ENCODE results near the gene RIC8A.

The RIC8A gene

GRCh38 chr11:204587-205109, 2.9 kb upstream of the RIC8A start:
- DNase-seq (ENCODE audit: low read depth) = no peak

DNA sequence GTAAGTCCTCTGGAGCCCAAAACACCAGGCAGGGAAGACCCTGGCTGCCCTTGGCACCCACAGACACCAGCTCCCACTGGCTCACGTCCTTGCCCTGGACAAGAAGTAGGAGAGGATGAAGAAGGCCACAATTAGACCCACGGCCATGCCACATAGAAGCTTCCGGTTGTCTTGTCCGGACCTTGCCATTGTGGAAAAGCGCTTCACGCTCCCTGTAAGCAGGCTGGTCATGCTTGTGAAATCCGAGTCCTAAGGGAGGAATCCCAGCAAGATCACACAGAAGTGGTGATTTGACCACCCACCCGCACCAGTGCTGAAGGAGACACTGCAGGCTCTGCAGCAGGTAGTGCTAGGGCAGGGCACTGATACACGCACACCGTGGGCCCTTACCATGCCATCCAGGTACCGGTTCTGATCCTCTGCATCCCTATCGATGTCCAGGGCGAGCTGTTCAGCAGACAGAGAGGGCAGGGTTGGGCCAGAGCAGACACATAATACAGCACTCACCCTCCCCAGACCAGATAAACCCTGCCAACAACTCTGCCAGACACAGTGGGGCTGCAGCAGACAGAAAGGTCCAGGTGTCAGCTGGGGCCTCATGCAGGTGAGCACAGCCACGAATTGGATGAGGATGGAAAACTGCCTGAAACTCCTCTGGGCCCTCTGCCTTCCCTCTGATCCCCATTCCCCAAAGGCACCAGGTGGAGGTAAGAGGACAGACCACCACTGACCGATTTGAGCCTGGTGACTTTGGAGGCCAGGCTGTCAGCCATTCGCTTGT, 2.1 kb upstream of the RIC8A start:
- no peak for DNase-seq (ENCODE audit: low read depth)

DNA sequence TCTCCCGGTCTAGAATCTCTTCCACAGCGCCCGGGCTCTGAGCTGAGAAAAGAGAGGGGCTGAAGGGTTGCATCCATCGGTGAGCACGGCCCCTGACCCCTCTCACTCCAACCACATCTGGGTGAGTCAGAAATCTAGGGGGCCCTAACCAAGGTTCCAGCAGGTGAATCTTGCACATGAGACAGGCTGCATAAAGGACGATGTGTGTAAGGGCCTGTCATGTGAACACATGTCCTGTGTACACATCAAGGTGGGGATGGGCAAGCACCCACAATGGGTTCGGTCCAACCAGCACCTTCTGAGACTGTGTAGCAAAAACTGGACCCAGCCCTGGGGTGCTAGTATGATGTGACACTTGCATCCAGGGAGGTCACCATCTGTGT, 1.5 kb upstream of the RIC8A start:
- no peak for DNase-seq (ENCODE audit: low read depth)

DNA sequence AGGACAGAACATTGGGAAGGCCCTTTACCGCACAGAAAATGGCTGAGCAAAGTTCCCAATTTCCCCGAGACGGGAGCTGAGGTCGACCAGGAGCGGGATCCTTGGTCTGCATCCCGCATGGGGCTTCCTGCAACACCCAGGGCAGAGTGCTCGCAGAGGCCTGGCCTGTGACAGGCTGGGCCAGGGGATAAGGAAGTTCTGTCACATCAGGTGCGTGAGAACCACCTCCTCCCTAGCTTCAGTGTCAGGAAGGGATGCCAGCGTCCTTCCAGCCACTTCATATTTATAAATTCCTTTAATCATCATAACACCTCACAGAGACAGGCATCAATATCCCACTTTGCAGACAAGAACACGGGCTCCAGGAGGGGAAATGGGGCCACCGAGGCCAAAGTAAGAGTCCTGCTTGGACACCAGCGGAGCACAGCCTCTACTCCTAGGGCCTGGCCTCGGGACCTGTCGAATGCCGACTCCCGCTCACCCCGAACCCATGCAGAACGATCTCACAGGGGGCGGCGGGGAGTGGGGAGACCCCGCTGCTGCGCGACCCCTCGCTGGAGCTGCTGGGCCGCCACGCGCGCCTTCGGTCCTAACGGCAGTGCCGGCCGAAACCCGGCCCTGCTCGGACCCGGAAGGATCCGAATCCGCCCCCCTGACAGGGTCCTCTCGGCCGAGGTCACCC, 841 bp upstream of the RIC8A start:
- DNase-seq (ENCODE audit: low read depth) = no peak

GRCh38 chr11:207863-208180, 314 bp downstream of the RIC8A start:
- no peak for DNase-seq (ENCODE audit: low read depth)

DNA sequence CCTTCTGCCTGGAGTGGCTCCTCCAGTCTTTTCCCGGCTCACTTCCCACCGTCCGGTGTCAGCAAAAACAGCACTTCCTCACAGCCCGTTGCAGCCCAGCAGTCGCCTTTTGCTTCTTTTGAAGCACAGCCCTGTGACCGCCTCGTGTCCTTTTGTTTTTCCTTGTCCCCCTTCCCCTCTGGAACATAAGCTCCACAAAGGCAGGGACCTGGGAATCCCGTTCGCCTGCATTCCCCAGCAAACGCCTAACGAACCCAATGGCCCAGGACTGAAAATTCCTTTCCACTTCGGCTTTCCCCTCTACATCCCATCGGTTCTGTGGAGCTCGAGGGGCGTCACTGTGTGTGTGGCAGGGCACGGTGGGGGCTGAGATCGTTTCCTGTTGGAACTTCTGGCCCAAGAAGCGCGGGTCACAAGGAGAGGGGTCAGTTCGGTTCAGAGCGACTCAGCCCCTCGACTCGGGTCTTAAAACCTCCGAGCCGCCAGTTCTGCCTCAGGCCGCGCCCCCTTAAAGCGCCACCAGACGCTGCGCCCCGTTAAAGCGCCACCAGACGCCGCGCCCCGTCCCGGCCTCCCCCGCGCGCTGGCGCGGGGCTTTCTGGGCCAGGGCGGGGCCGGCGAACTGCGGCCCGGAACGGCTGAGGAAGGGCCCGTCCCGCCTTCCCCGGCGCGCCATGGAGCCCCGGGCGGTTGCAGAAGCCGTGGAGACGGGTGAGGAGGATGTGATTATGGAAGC, 841 bp downstream of the RIC8A start:
- DNase-seq (ENCODE audit: low read depth) = peak; percentile 74

DNA sequence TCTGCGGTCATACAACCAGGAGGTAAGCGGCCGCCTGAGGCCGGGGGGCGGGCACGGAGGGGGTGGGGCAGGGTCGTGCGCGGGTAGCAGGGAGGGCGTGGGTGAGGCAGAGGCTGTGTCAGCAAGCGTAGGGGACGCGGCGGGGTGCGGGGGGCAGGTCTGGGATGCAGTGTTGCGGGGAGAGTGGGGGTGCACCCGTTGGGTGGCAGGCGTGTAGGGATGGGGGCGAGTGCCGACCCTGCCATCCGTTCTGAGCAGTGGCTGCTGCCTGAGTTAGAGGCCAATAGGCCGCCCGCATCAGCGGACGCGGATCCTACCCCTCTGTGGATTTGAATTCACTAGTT, 1.4 kb downstream of the RIC8A start:
- no peak for DNase-seq (ENCODE audit: low read depth)

- DNase-seq (ENCODE audit: low read depth) = no peak
Observed at GRCh38 chr11:209275-210121, 2.0 kb downstream of the RIC8A start.

GRCh38 chr11:210122-210802, 2.8 kb downstream of the RIC8A start:
- DNase-seq (ENCODE audit: low read depth) = no peak

GRCh38 chr11:210803-211180, 3.3 kb downstream of the RIC8A start:
- DNase-seq (ENCODE audit: low read depth) = no peak

DNA sequence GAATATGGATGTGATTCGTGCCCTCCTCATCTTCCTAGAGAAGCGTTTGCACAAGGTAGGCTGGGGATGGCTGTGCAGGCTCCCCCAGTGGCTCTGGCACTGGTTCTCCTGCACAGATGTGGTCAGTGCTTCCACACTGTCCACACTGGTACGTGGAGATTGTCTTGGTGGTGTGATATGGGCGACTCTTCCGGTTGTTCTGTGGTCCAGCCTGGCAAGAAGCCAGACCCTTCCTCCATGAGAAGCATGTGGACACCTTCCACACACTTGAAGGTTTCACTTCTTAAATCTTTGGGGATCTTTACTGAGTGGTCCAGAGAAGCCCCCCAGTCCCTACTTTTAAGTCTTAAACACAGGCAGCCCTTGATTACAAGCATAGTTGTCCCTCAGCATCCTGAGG, 3.8 kb downstream of the RIC8A start:
- DNase-seq (ENCODE audit: low read depth) = no peak

GRCh38 chr11:211741-212140, 4.2 kb downstream of the RIC8A start:
- no peak for DNase-seq (ENCODE audit: low read depth)

DNA sequence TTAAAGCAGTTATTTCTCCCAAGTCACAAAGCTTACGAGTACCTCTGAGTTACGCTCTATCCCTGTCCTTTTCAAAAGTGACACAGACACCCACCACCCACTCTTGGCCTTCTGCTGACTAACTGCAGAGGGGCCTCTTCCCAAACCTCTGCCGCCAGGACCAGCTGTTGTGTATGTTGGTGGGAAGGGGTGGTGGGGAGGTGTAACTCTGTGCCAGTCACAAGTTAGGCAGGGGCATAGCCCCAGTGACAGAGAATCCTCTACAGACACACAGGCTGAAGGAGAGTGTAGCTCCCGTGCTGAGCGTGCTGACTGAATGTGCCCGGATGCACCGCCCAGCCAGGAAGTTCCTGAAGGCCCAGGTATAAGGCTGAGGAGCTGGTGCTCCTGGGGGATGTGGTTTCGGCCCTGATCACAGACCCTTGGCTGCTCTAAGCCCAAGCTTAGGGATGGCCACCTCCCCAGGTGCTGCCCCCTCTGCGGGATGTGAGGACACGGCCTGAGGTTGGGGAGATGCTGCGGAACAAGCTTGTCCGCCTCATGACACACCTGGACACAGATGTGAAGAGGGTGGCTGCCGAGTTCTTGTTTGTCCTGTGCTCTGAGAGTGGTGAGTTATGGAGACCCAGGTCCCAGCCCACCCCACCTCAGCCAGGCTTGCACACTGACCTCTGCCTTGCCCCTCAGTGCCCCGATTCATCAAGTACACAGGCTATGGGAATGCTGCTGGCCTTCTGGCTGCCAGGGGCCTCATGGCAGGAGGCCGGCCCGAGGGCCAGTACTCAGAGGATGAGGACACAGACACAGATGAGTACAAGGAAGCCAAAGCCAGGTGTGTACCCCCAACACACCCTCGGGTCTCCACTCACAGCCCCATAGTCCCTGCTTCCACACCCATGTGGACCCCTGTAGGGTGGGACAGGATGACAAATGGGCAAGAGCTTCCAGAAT, 4.9 kb downstream of the RIC8A start:
- DNase-seq (ENCODE audit: low read depth) = no peak

DNA sequence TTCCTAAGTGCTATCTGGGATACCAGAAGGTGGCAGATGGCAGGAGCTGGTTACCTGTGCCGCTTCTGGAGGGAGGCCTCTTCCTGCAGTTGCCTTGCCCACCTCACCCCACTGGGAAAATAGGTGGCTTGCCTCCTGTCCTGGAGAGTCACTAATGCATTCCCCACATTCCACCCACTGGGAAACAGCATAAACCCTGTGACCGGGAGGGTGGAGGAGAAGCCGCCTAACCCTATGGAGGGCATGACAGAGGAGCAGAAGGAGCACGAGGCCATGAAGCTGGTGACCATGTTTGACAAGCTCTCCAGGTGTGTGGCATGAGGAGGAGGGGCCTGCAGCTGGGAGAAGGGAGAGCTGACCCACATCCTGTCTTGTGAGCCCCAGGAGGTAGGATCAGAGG, 5.6 kb downstream of the RIC8A start:
- no peak for DNase-seq (ENCODE audit: low read depth)

DNA sequence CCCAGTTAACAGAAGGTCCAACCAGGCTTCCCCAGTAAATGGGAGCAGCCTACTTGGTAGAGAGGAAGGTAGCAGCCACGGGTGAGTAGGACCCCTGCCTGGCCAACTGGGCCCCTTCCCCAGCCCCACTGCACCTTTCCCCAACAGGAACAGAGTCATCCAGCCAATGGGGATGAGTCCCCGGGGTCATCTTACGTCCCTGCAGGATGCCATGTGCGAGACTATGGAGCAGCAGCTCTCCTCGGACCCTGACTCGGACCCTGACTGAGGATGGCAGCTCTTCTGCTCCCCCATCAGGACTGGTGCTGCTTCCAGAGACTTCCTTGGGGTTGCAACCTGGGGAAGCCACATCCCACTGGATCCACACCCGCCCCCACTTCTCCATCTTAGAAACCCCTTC, 6.6 kb downstream of the RIC8A start:
- DNase-seq (ENCODE audit: low read depth) = no peak

- no peak for DNase-seq (ENCODE audit: low read depth)
Observed at GRCh38 chr11:215581-216037, 8.1 kb downstream of the RIC8A start.

DNA sequence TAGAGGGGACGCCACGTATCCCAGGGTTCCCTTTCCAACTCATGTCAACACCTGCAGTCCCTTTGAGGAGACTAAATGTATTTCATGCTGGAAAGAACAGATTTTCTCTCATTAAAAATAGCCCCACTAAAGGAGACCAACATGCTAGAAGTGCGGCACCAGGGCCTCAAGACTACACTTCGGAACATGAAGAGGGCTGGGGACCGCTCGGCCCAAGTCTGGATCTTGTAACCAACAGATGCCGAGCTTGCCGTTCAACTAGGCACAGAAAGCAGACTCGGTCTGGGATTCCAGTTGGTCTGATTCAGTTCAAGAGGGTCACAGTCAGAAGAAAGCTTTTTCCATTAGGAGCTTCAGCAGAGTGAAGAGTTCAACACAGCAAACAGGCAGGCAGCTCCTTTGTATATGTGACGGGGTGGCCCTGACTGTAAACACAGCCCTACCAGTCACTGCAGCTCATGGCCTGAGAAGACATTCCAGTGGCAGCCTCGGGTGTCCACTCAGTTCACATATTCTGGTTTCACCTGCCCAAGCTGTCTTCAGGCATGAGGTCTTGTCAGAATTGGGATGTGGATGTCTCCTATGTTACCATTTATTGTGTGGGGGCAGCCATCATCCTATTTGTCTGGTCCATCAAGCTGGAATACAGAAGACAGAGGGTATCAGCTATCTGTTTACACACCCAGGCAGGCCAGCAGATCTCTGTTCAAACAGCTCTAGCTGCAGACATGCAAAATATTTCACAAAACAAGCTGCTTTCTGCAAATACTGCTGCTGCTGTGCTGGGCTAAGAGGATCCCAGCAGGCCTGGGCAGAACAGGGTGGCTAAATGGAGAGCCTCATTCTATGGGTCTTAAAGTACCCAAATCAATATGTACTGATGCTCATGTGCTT, 8.8 kb downstream of the RIC8A start:
- DNase-seq (ENCODE audit: low read depth) = no peak

DNA sequence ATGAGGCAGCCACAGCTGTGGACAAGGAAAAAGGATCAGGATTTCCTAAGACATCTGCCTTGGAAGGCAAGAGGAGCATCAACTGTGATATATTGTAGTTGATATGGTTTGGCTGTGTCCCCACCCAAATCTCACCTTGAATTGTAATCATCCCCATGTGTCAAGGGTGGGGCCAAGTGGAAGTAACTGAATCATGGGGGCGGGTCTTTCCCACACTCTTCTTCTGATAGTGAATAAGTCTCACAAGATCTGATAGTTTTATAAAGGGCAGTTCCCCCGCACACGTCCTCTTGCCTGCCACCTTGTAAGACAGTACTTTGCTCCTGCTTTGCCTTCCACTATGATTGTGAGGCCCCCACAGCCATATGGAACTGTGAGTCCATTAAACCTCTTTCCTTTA, 10.2 kb downstream of the RIC8A start:
- DNase-seq (ENCODE audit: low read depth) = no peak

DNA sequence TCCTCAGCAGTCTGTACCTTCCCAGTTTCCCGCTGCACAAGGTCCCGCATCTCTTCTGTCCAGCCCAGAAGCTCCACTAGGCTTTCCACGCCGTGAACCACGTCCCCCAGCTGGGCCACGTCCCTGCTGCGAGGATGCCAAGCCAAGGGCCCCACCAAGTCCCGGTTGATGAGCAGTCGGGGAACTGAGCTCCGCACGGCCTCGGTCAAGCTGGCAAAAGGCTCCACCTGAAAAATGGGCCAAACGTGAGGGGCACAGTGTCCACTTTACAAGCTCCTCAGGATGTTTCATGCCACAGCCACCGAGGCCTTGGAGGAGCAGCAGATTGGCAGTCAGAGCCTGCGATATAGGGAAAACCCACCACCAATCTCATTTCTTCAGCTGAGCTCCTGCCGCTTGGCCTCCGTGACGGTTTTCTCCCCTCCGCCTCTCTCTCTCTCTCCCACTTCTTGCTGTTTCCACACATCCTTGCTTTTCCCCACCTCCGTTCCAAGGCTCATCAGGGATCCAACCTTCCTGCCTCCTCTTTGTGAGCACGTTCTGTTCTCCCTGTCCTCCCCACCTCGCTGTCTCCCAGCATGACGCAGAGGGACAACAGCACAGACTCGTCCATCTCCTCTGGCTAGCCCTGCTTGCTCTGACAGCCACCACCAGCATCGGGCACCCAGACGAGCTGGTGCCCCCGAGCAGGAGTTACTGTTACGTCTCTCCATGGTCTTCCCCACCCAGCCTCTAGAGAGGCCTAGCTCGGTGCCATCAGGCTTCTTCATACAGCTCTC, 11.5 kb downstream of the RIC8A start:
- DNase-seq (ENCODE audit: low read depth) = no peak

Measured in stimulated activated CD8-positive, alpha-beta memory T cell treated with anti-CD3 and anti-CD28 coated beads, Interleukin-12 subunit alpha, Interleukin-12 subunit beta, amount 100 ng/mL, for 4 hours (primary cell).